ENCODE results near the gene TNS1. TPM values are rescaled to one million over a fixed set of nuclear protein-coding genes. Genes with fewer than 3 reads are reported as not detected.

TNS1 gene
- total RNA-seq, 1 experiment from 2014 or later = 1.5 TPM

GRCh38 chr2:217981971-217982370 lies 20.8 kb downstream of the TNS1 start:
- DNase-seq = no peak
- H3K4me2 ChIP-seq (ENCODE audit: low read length) = no peak overlapping the region
- H2AFZ ChIP-seq (ENCODE audit: low read length) = no peak overlapping the region
- BruUV-seq (replicated peaks) = no TSS peak
- ChIA-PET CTCF (no interaction called here), POLR2A (ENCODE audit: unreplicated experiment) (no interaction called here)
- H3K27me3 ChIP-seq (ENCODE audit: low read length) = peaks cover 23% of the 10 kb centered on the region
- no peak overlapping the region for H3K4me3 ChIP-seq (ENCODE audit: low read length)
- intact Hi-C loops (cut with micrococcal nuclease) = no loop called here
- no peak overlapping the region for H3K9ac ChIP-seq (ENCODE audit: low read length)
- no peak for TF ChIP-seq EZH2 (IDR thresholded peaks at IDR 0.05; ENCODE audit: low read length, unreplicated experiment)
- H3K4me1 ChIP-seq (ENCODE audit: insufficient read depth, low read length) = no peaks in the 10 kb centered on the region
- no peaks in the 10 kb centered on the region for H4K20me1 ChIP-seq (ENCODE audit: low read length)
- no peaks in the 10 kb centered on the region for H3F3A ChIP-seq (ENCODE audit: low read length, unreplicated experiment)
- no peak for ATAC-seq
- no peaks in the 10 kb centered on the region for H3K79me2 ChIP-seq (ENCODE audit: low read length)
- no peaks in the 10 kb centered on the region for H3K9me2 ChIP-seq (replicated peaks; ENCODE audit: low read length)
- H3K36me3 ChIP-seq (ENCODE audit: low read depth, low read length) = no peaks in the 10 kb centered on the region
- H3K9me3 ChIP-seq (ENCODE audit: low read length) = no peaks in the 10 kb centered on the region
- no peak overlapping the region for H3K27ac ChIP-seq (ENCODE audit: low read length)

DNA sequence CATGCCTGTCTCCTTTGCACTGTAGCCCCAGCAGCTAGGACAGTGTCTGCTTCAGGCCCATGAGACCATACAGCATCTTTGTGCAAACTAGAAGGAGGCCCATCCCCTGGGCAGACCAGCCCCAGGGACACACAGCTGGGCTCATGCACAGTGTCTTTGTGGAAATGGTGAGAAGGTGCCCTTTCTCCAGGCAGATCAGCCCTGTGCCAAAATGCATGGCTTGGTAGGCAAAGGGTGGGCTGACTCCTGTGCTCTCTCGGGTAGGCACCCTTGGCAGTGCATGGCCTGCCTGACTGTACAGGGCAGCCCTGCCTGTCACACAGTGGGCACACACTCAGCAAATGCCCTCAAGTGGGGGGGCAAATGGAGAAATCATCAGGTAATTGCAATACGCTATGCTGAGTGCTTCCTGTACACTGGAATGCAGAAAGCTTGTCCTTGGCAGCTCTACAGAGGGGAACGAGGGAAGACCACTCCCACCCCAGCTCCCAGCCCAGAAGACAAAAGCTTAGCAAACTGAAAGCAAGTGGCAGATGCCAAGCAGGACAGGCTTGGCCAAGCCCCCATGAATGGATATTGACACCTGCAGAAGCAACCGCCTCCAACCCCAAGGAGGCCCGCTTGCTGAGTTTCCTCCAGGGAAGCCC lies 21.6 kb downstream of the TNS1 start:
- H3F3A ChIP-seq (ENCODE audit: low read length, unreplicated experiment) = no peaks in the 10 kb centered on the region
- DNase-seq = no peak
- H3K9ac ChIP-seq (ENCODE audit: low read length) = no peak overlapping the region
- H3K9me3 ChIP-seq (ENCODE audit: low read length) = no peaks in the 10 kb centered on the region
- no peak overlapping the region for H2AFZ ChIP-seq (ENCODE audit: low read length)
- H3K27me3 ChIP-seq (ENCODE audit: low read length) = peaks cover 30% of the 10 kb centered on the region
- no TSS peak for BruUV-seq (replicated peaks)
- H3K36me3 ChIP-seq (ENCODE audit: low read depth, low read length) = no peaks in the 10 kb centered on the region
- H3K4me1 ChIP-seq (ENCODE audit: insufficient read depth, low read length) = no peaks in the 10 kb centered on the region
- CTCF ChIA-PET = no interaction called here
- TF ChIP-seq EZH2phosphoT487 (IDR thresholded peaks at IDR 0.05; ENCODE audit: borderline replicate concordance, low read length) = no peak
- TF ChIP-seq, protein P1, sequence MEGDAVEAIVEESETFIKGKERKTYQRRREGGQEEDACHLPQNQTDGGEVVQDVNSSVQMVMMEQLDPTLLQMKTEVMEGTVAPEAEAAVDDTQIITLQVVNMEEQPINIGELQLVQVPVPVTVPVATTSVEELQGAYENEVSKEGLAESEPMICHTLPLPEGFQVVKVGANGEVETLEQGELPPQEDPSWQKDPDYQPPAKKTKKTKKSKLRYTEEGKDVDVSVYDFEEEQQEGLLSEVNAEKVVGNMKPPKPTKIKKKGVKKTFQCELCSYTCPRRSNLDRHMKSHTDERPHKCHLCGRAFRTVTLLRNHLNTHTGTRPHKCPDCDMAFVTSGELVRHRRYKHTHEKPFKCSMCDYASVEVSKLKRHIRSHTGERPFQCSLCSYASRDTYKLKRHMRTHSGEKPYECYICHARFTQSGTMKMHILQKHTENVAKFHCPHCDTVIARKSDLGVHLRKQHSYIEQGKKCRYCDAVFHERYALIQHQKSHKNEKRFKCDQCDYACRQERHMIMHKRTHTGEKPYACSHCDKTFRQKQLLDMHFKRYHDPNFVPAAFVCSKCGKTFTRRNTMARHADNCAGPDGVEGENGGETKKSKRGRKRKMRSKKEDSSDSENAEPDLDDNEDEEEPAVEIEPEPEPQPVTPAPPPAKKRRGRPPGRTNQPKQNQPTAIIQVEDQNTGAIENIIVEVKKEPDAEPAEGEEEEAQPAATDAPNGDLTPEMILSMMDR (conservative IDR thresholded peaks at IDR 0.05; ENCODE audit: low read depth, low read length) = no peak
- TF ChIP-seq EZH2 (IDR thresholded peaks at IDR 0.05; ENCODE audit: low read length, unreplicated experiment) = no peak
- no peak overlapping the region for H3K4me2 ChIP-seq (ENCODE audit: low read length)
- intact Hi-C loops (cut with micrococcal nuclease) = no loop called here
- no peaks in the 10 kb centered on the region for H3K79me2 ChIP-seq (ENCODE audit: low read length)
- H3K9me2 ChIP-seq (replicated peaks; ENCODE audit: low read length) = no peaks in the 10 kb centered on the region
- no peaks in the 10 kb centered on the region for H4K20me1 ChIP-seq (ENCODE audit: low read length)
- H3K4me3 ChIP-seq (ENCODE audit: low read length) = no peak overlapping the region
- POLR2A ChIA-PET (ENCODE audit: unreplicated experiment) = no interaction called here
- H3K27ac ChIP-seq (ENCODE audit: low read length) = no peak overlapping the region
- ATAC-seq = no peak

DNA sequence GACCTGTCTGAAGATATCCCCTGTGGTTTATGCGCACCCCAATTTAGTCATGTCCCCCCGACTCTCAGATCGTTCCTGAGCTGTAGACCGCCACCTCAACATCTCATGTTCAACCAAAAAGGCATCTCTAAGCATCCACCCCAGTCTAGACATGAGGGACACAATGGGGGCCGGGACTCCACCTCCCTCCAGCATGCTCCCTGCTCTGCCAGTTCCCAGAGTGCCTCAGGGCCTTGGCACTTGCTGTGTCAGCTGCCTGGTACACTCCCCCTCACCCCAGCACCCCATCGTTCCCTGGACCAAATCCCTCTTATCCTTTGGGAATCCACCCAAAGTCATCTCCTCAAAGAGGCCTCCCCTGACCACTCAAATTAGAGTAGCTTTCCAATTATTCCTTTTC lies 22.2 kb downstream of the TNS1 start:
- no TSS peak for BruUV-seq (replicated peaks)
- Histone ChIP-seq H3K36me3 (ENCODE audit: low read depth, low read length) (no peaks in the 10 kb centered on the region), H3K9me2 (replicated peaks; ENCODE audit: low read length) (no peaks in the 10 kb centered on the region), H3K4me1 (ENCODE audit: insufficient read depth, low read length) (no peaks in the 10 kb centered on the region), H3K9me3 (ENCODE audit: low read length) (no peaks in the 10 kb centered on the region), H3K27me3 (ENCODE audit: low read length) (peaks cover 36% of the 10 kb centered on the region), H3K4me3 (ENCODE audit: low read length) (no peak overlapping the region), H2AFZ (ENCODE audit: low read length) (no peak overlapping the region), H3K4me2 (ENCODE audit: low read length) (no peak overlapping the region), H3K79me2 (ENCODE audit: low read length) (no peaks in the 10 kb centered on the region), H3K9ac (ENCODE audit: low read length) (no peak overlapping the region), H4K20me1 (ENCODE audit: low read length) (no peaks in the 10 kb centered on the region), H3F3A (ENCODE audit: low read length, unreplicated experiment) (no peaks in the 10 kb centered on the region), H3K27ac (ENCODE audit: low read length) (no peak overlapping the region)
- POLR2A ChIA-PET (ENCODE audit: unreplicated experiment) = no interaction called here
- CTCF ChIA-PET = no interaction called here
- TF ChIP-seq, protein P1 (conservative IDR thresholded peaks at IDR 0.05; ENCODE audit: low read depth, low read length) = no peak
- TF ChIP-seq EZH2phosphoT487 (IDR thresholded peaks at IDR 0.05; ENCODE audit: borderline replicate concordance, low read length) (no peak), EZH2 (IDR thresholded peaks at IDR 0.05; ENCODE audit: low read length, unreplicated experiment) (no peak)
- ATAC-seq (no peak), DNase-seq (no peak)
- intact Hi-C loops (cut with micrococcal nuclease) = no loop called here
